Endothelial cell (in vitro differentiated cells): ENCODE data around the gene ZNF521. TPM values are rescaled to one million over a fixed set of nuclear protein-coding genes. Genes with fewer than 3 reads are reported as not detected.

Source experiments
- DNase-seq: peaks from one replicate; pipeline ENCODE4 v3.0.0; 2021; ENCODE audit warnings: low spot score
- H3K27ac Mint-ChIP-seq: one replicate; pipeline ENCODE4 v1.8.0; 2021; ENCODE audit warnings: mixed read lengths, inconsistent platforms; ENCODE audit not compliant: unreplicated experiment
- H3K27me3 Mint-ChIP-seq: one replicate; pipeline ENCODE4 v1.8.0; 2021; ENCODE audit warnings: mild to moderate bottlenecking, moderate library complexity, mixed read lengths, inconsistent platforms; ENCODE audit not compliant: unreplicated experiment
- H3K36me3 Mint-ChIP-seq: one replicate; pipeline ENCODE4 v1.8.0; 2021; ENCODE audit warnings: mild to moderate bottlenecking, low read depth, mixed read lengths, inconsistent platforms; ENCODE audit not compliant: unreplicated experiment
- H3K4me1 Mint-ChIP-seq: one replicate; pipeline ENCODE4 v1.8.0; 2021; ENCODE audit warnings: mild to moderate bottlenecking, mixed read lengths, inconsistent platforms; ENCODE audit not compliant: unreplicated experiment
- H3K4me3 Mint-ChIP-seq: one replicate; pipeline ENCODE4 v1.8.0; 2021; ENCODE audit warnings: mild to moderate bottlenecking, mixed read lengths, inconsistent platforms; ENCODE audit not compliant: unreplicated experiment
- H3K9me3 Mint-ChIP-seq: one replicate; pipeline ENCODE4 v1.8.0; 2021; ENCODE audit warnings: mixed read lengths, inconsistent platforms; ENCODE audit not compliant: unreplicated experiment
- CTCF ChIP-seq: fragments of 200-600 bp; sonication (generic); IDR thresholded peaks from one replicate; pipeline ENCODE4 v1.5.0; 2021; ENCODE audit warnings: antibody characterized with exemption; ENCODE audit not compliant: unreplicated experiment
- total RNA-seq: library from RNA; stranded (reverse); fragmentation: NEBNext Ultra II Directional; extraction: Animal tissue kit (Norgen Biotek cat#: 25700); gene quantifications from one replicate; pipeline ENCODE4 v1.2.1, GENCODE V29; 2021; ENCODE audit not compliant: unreplicated experiment

Gene ZNF521
- total RNA-seq, 1 donor from 2014 or later: 238 TPM

- TF ChIP-seq CTCF: no peak
- no peak for DNase-seq
- Mint-ChIP-seq H3K36me3 (no peaks in the 10 kb centered on the region), H3K27me3 (peaks cover 5% of the 10 kb centered on the region), H3K4me1 (peaks cover 73% of the 10 kb centered on the region), H3K9me3 (no peaks in the 10 kb centered on the region), H3K27ac (peak overlapping the region; percentile 3), H3K4me3 (no peak overlapping the region)
Measured at GRCh38 chr18:25099895-25100294, 252.1 kb downstream of the ZNF521 start.

- peaks cover 3% of the 10 kb centered on the region for H3K27me3 Mint-ChIP-seq
- no peak for TF ChIP-seq CTCF
- DNase-seq: no peak
- H3K9me3 Mint-ChIP-seq: no peaks in the 10 kb centered on the region
- H3K27ac Mint-ChIP-seq: peak overlapping the region; percentile 93
- H3K4me1 Mint-ChIP-seq: peaks cover 66% of the 10 kb centered on the region
- peak overlapping the region; percentile 29 for H3K4me3 Mint-ChIP-seq
- no peaks in the 10 kb centered on the region for H3K36me3 Mint-ChIP-seq
Measured at GRCh38 chr18:25097569-25098056, 254.4 kb downstream of the ZNF521 start.

- H3K4me1 Mint-ChIP-seq: peaks cover 64% of the 10 kb centered on the region
- DNase-seq: no peak
Measured at GRCh38 chr18:25097057-25097456, 254.9 kb downstream of the ZNF521 start.

GRCh38 chr18:25093141-25093540 is 258.8 kb downstream of the ZNF521 start:
- Mint-ChIP-seq H3K9me3 (no peaks in the 10 kb centered on the region), H3K4me3 (no peak overlapping the region), H3K36me3 (peaks cover 29% of the 10 kb centered on the region), H3K4me1 (peaks cover 36% of the 10 kb centered on the region), H3K27me3 (peaks cover 3% of the 10 kb centered on the region), H3K27ac (no peak overlapping the region)
- DNase-seq: no peak
- TF ChIP-seq CTCF: no peak

More at GRCh38 chr18:25097057-25097456, 254.9 kb downstream of the ZNF521 start:
- Mint-ChIP-seq H3K27ac (peak overlapping the region; percentile 93), H3K27me3 (peaks cover 3% of the 10 kb centered on the region), H3K9me3 (no peaks in the 10 kb centered on the region), H3K4me3 (no peak overlapping the region), H3K36me3 (no peaks in the 10 kb centered on the region)
- TF ChIP-seq CTCF: no peak

GRCh38 chr18:25089470-25089869 is 262.5 kb downstream of the ZNF521 start:
- Mint-ChIP-seq H3K9me3 (no peaks in the 10 kb centered on the region), H3K36me3 (peaks cover 29% of the 10 kb centered on the region), H3K27me3 (peaks cover 2% of the 10 kb centered on the region), H3K27ac (no peak overlapping the region), H3K4me3 (peak overlapping the region; percentile 42), H3K4me1 (peaks cover 3% of the 10 kb centered on the region)
- no peak for DNase-seq
- TF ChIP-seq CTCF: no peak
